ENCODE measurements around the gene GNB1. TPM values are rescaled to one million over a fixed set of nuclear protein-coding genes. Genes with fewer than 3 reads are reported as not detected.
A peak's percentile ranks its signal among the peaks of the same experiment; 100 is the strongest.

Gene GNB1
- total RNA-seq, 1 donor from 2014 or later = 328 TPM

GRCh38 chr1:1782399-1783221 is 108.3 kb downstream of the GNB1 start:
- ATAC-seq (peak; percentile 58), DNase-seq (peak; percentile 88)
- no peaks in the 10 kb centered on the region for H3K9me3 ChIP-seq
- intact Hi-C loops (cut with DNase I) = no loop called here
- TF ChIP-seq CTCF (IDR thresholded peaks at IDR 0.05) = no peak
- peak overlapping the region; percentile 69 for H3K27ac ChIP-seq
- H3K27me3 ChIP-seq = no peaks in the 10 kb centered on the region
- H3K36me3 ChIP-seq = peaks cover 29% of the 10 kb centered on the region
- peaks cover 50% of the 10 kb centered on the region for H3K4me1 ChIP-seq
- peak overlapping the region; percentile 40 for H3K4me3 ChIP-seq

GRCh38 chr1:1781526-1781903 is 109.4 kb downstream of the GNB1 start:
- peaks cover 18% of the 10 kb centered on the region for H3K36me3 ChIP-seq
- no peak for TF ChIP-seq CTCF (IDR thresholded peaks at IDR 0.05)
- H3K27me3 ChIP-seq = no peaks in the 10 kb centered on the region
- DNase-seq (no peak), ATAC-seq (no peak)
- intact Hi-C loops (cut with DNase I) = no loop called here
- peak overlapping the region; percentile 82 for H3K27ac ChIP-seq
- no peaks in the 10 kb centered on the region for H3K9me3 ChIP-seq
- H3K4me3 ChIP-seq = no peak overlapping the region
- peaks cover 56% of the 10 kb centered on the region for H3K4me1 ChIP-seq

GRCh38 chr1:1780598-1781525 is 110.0 kb downstream of the GNB1 start:
- Histone ChIP-seq H3K9me3 (no peaks in the 10 kb centered on the region), H3K27me3 (no peaks in the 10 kb centered on the region), H3K4me3 (no peak overlapping the region), H3K36me3 (peaks cover 11% of the 10 kb centered on the region), H3K4me1 (peaks cover 63% of the 10 kb centered on the region), H3K27ac (peak overlapping the region; percentile 82)
- no peak for ATAC-seq
- intact Hi-C loops (cut with DNase I) = no loop called here
- DNase-seq = no peak
- no peak for TF ChIP-seq CTCF (IDR thresholded peaks at IDR 0.05)

GRCh38 chr1:1779691-1780597 is 110.9 kb downstream of the GNB1 start:
- Histone ChIP-seq H3K27me3 (no peaks in the 10 kb centered on the region), H3K9me3 (no peaks in the 10 kb centered on the region), H3K4me3 (peak overlapping the region; percentile 86), H3K4me1 (peaks cover 72% of the 10 kb centered on the region), H3K36me3 (peaks cover 2% of the 10 kb centered on the region), H3K27ac (peak overlapping the region; percentile 82)
- intact Hi-C loops (cut with DNase I) = no loop called here
- ATAC-seq = peak; percentile 47
- no peak for TF ChIP-seq CTCF (IDR thresholded peaks at IDR 0.05)
- DNase-seq = peak; percentile 79

GRCh38 chr1:1779320-1779675 is 111.6 kb downstream of the GNB1 start:
- DNase-seq (no peak), ATAC-seq (no peak)
- Histone ChIP-seq H3K36me3 (no peaks in the 10 kb centered on the region), H3K27me3 (no peaks in the 10 kb centered on the region), H3K4me3 (peak overlapping the region; percentile 86), H3K4me1 (peaks cover 78% of the 10 kb centered on the region), H3K9me3 (no peaks in the 10 kb centered on the region), H3K27ac (peak overlapping the region; percentile 82)
- intact Hi-C loops (cut with DNase I) = no loop called here
- TF ChIP-seq CTCF (IDR thresholded peaks at IDR 0.05) = no peak
